ENCODE data around the gene BICD1.

BICD1 gene

DNA sequence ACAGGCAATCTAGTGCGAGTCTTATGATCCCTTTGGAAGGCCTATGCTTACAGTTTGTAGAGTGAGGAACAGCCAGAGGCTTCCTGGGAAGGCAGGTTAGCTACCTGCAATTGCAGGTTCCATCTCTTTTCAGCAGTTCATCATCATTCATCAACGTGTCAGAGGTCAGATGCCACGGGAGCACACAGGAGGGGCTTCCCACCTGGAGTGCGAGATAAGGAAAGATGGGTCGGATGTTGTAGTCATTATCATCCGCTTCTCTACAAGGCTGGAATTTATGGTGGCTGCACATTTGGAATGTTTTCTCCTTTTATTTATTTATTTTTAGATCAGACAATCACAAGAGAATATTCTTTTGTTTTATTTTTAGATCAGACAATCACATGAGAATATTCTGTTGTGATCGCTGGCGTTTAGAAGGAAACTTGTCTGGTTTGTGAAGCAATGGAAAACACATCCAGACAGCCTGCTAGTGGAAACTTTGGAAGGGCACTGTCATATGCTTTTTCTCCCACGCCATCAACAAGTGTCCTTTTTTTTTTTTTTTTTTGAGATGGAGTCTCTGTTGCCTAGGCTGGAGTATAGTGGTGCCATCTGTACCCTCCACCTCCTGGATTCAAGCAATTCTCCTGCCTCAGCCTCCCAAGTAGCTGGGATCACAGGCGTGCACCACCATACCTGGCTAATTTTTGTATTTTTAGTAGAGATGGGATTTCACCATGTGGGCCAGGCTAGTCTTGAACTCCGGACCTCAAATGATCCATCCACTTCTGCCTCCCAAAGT is 1.9 kb upstream of the BICD1 start:
- DNase-seq (ENCODE audit: low spot score): no peak

DNA sequence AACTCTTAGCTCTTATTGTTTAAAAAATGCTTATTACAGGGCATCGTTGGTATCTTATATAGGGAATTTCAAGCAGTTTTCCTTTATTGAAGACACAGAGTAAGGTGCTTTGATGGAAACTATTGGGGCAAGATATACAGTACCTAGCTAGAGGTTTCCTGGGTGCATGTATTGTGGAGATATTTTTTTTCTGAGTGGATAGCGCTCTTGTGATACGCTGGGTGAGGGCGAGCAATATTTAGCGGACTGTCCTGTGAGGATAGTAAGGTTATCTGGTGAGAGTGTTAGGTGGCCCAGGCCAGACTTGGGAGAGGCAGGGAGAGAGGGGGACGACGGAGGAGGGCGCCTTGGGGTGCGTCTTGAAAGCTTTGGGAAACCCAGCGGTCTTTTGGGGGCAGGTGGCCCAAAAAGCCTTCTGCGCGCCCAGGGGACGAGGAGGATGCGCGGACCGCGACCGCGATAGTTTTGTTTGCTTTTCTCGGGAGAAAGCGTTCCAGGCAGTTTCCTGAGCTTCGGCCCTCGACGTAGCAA is 596 bp upstream of the BICD1 start:
- no peak for DNase-seq (ENCODE audit: low spot score)

DNA sequence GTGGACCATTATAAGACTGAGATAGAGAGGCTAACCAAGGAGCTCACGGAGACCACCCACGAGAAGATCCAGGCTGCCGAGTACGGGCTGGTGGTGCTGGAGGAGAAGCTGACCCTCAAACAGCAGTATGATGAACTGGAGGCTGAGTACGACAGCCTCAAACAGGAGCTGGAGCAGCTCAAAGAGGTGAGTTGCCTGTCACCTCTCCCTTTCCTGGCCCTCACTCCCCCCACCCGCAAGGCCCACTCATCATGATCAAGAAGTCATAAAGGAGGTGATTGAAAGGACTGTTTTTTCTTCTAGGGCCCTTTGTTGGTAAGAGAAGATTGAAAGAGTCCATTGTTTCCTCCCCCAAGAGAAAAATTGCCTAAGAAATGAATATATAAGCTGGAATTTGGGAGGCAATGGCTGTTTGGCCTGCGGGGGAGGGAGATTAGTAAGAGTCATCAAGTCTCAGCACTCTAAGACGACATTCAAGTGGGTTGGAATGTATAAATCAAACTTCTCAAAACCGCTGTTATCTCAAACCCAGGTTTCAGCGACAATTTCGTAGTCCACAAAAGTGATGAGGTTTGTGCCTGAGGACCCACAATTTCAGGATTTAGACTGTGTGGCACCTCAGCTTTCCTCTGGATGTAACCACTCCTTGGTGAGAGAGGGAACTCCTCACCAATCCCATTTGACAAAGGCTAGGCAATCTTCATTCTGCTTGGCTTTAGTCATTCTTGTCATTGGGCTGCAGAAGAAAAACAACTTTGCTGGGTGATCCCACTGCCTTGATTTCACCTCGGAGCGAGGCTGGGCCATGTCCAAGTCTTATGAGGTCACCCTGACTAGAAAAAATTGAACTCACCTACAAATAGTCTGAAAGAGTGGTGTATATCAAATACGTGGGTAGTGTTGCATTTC is 966 bp downstream of the BICD1 start:
- peak; percentile 41 for DNase-seq (ENCODE audit: low spot score)

DNA sequence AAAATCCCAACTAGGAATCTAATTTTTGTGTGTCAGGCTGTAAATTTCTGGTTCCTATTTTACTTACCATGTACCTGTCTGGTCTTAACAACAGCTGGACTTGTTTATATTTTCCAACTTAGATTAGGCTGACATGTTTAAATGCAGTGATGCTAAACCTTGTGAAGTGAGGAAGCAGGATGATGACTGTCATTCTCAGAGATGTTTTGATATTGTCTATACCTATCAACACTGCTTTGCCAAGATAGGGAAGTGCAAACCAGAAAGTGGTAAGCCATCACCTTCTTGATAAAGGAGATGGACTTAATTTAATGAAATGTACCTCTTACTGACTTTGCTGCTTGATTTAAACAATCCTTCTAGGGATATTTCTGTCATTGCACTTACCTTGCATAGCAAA is 2.1 kb downstream of the BICD1 start:
- DNase-seq (ENCODE audit: low spot score): no peak

DNA sequence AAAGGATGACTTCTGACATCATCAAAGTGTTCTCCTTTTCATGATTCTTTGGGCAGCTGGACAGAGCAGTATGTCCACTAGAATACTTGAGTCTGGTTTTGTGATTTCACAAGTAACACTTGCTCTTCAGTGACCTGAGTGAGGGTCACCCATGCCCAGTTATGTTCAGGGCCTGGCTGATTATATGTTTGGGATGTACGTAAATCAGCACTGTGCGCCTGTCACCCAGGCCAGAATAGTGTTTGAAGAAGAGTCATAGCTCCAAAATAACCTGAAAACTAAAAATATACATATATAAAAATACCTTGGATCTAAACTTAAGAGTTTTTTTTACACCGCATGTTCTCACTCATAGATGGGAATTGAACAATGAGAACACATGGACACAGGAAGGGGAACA is 3.8 kb downstream of the BICD1 start:
- DNase-seq (ENCODE audit: low spot score): no peak

DNA sequence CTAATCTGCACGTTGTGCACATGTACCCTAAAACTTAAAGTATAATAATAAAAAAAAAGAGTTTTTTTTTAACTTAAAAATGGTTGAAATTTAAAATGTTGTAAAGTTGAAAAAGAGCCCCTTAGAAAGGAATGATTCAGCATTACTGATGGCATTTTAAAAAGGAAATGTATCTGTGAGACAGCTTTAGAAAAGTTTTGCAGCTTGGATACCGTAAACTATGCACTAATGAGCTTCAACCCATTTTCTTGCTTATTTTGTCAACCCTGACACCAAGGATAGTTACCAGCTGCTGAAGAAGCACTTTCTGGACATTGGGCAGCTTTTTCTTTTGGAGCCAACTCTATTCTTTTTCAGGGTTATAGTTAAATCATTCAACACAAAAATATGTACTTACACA is 4.3 kb downstream of the BICD1 start:
- no peak for DNase-seq (ENCODE audit: low spot score)

DNA sequence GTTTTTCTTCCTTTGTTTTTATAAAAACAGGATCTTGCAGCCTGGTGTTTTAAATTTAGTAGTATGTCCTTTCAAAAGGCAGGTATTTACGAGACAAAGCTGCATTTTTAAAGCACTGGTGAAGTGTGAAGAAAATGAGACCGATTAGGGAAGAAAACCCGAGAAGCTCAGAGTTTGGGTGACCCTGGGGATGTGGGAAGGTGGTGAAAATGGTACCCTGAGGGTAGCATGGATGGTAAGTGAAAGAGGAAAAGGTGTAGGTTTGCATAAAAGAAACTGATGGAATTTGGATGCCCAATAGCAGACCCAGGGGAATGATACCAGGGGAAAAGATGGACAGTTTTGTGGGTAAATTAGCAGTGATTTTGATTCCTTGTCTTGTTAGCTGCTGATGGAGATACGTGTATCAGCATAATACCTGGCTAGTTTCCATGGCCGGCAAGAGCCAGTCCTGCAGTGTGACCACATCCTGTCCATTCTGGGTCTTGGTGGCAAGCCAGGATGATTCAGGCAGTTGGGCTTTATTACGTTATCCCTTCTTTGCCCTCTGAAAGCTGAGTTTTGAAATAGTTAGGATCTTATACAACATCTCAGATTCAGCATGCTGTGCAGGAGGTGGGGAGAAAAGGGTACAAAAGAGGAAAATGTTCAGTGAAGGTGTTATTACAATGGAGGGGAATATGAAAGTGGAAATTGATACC is 8.9 kb downstream of the BICD1 start:
- peak; percentile 38 for DNase-seq (ENCODE audit: low spot score)

DNA sequence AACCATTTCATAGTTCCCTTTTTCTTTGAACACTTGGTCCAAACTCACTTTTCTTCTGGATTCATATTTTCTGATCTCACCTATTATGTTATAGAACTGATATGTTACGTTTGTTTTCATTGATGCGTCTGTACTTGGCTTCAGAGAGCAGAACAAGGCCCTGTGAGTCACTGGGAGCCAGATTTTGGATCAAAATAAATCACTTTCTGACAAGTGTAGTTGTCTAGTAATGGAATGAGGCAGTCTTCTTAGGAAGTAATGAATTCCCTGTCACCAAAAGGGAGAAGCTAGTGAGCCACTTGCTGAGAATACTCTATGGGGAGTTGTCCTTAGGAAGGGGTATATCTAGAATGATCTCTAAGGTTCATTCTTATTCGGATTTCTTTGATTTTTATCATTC is 10.2 kb downstream of the BICD1 start:
- no peak for DNase-seq (ENCODE audit: low spot score)

DNA sequence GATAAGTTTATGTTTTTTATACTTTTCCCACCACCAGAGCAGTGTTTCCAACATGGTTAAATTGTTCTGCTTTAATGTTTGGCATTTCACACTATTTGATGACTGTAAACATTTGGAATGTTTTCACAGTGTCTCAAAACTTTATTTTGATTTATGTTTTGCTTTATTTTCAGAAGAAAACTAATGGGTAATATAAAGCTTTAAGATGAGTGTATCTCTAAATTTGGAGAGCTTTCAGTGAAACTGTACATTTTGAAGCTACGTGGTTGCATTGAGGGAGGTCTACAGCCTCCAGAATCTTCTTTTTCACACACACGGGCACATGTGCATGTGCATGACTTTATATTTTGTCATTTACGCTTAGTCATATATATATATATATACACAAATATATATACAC is 10.7 kb downstream of the BICD1 start:
- DNase-seq (ENCODE audit: low spot score): no peak

DNA sequence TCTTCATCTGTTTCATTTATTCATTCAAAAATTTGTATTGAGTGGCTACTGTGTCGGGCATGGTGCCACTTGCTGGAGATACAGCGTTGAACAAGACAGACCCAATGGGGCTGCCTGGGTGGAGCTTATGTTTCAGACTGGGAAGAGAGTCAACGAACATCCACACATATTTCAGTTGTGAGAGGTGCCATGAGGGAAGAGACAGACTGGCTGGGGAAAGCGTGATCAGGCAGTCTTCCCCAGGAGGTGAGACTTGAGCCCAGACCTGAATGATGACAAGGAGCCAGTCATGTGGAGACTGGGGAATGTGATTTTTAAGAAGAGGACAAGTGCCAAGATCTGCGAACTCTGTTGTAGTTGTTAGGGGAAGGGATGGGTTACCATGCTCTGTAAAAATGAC is 12.2 kb downstream of the BICD1 start:
- DNase-seq (ENCODE audit: low spot score): no peak

DNA sequence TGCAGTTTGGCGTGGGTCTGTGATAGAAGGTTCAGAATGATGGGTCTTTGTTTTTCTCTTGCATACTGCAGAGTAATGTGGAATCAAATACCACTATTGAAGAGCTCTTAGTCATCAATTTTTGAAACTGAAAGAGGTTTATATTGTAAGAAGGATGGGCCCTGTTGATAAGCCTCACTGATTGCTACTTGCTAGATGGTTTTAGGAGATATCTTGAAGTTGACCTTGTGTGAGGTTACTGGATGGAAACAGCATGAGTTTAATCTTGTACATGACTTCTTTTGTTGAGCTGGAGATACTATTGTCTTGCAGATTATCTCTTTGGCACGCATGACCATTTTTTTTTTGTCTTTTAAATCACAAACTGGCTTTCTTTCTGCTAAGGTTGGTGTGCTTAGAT is 13.8 kb downstream of the BICD1 start:
- DNase-seq (ENCODE audit: low spot score): no peak

DNA sequence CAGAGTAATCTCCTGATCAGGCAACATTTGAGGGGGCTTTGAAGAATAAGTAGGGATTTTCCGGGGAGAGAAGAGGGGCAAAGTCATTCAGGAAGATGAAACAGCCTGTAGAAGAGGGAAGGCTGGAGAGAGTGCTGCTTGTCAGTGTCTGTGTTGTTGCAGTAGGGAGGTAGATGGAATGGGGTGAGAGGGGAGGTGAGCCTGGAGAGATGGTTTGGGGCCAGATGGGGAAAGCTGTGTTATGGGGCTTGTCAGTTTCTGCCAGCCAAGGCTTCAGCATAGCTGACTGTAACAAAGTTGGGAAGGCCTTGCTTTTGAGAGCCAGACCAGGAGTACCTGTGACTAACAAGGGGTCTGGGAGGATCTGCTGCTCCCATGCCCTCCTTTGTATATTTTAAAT is 18.0 kb downstream of the BICD1 start:
- no peak for DNase-seq (ENCODE audit: low spot score)

DNA sequence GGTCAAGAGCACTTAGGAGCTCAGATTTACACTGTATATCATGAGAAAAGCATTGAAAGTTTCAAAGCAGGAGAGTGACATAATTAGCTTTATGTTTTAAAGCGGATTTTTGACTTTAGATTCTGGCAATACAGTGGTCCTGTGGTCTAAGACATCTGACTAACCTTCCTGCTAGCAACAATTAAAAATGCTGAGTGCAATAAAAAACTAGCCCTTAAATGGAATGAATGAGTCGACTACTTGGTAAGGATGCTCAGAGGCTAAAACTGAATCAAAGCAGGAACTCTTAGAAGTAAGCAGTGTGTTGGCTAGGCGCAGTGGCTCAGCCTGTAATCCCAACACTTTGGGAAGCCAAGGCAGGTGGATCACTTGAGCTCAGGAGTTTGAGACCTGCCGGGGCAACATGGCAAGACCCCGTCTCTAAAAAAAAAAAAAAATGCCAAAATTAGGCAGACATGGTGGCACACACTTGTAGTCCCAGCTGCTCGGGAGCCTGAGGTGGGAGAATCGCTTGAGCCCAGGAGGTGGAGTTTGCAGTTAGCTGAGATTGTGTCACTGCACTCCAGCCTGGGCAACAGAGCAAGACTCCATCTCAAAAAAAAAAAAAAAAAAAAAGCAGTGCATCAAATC is 18.9 kb downstream of the BICD1 start:
- no peak for DNase-seq (ENCODE audit: low spot score)

DNA sequence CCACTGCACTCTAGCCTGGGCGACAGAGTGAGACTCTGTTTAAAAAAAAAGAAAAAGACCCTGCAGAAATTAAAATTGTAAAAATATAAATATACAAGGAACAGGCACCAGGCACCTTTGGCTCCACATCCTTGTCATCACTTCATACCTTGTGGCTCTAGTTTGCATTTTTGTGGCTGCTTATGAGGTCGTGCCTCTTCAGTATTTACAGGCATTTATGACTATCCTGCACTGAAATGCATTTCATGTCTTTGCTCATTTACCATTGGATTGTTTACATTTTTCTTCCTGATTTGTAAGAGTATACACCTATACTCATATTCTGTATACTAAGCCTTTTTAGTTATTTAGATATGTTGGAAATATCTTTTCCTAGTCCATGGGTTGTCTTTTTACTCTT is 20.1 kb downstream of the BICD1 start:
- no peak for DNase-seq (ENCODE audit: low spot score)

DNA sequence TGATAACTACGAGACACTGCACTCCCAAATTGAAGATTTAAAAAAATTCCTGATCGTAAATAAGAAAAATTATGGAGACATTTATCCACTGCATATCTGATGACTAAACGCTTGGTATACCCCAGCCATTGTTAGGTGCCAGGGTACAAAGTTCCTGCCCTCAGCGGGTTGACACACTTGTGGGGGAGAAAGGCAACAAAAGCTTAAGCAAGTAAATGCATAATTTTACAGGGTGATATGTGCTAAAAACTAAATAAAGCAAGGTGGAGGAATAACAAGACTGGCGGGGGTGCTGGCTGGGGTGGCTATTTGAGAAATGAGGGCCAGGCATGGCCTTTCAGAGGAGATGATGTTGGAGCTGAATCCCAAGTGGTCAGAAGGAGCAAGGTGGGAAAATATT is 25.0 kb downstream of the BICD1 start:
- DNase-seq (ENCODE audit: low spot score): no peak

DNA sequence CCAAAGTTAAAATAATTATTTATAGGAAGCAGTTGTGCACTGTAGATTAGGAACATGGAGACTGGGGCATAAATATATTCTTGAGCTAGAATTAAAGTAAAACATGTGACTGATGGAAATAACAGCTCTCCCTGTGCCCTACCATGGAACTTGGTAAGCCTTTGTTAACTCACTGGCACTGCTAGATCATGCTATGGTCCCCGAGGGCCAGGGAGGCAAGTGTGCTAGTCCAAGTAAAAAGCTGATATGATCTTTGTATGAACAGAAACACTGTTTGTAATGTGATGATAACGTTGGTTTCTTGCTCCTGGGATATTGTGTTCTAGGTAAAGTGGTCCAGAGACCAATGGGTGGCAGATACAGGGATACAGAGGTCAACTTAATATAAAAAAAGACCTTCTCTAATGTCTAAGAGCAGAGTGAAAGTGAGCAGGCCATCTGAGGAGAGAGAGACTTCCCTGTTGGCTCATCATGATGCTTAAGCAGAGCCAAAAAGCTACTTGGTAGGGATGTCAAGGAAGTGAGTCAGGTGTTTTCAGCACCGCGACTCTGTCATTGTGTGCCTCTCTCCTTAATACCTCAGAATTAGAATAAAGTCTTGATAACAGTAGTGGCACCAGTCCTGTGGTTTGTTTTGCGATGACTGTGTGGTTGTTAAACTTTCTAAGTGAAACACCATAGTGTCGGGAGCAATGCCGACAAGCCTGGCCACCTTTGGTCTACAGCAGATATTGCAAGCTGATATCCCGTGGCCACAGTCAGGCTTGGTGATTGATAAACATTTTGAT is 27.6 kb downstream of the BICD1 start:
- DNase-seq (ENCODE audit: low spot score): no peak

DNA sequence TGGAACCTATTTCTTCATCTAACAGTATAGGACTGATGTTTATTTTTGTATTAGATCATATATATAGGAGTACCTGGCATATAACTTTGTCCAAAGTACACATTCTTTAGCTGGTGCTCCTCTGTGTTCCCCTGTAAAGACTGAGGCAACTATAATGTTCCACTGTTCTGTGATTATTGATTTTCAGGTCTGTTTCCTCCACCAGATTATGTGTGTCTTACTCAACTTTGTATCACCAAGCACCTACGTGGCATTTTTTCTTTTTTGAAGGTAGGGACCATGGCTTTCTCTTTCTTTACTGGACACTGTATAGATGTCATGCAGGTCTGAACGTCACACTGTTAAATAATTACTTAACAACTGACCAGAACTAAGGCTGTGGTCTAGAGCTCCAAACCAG is 29.3 kb downstream of the BICD1 start:
- DNase-seq (ENCODE audit: low spot score): no peak

DNA sequence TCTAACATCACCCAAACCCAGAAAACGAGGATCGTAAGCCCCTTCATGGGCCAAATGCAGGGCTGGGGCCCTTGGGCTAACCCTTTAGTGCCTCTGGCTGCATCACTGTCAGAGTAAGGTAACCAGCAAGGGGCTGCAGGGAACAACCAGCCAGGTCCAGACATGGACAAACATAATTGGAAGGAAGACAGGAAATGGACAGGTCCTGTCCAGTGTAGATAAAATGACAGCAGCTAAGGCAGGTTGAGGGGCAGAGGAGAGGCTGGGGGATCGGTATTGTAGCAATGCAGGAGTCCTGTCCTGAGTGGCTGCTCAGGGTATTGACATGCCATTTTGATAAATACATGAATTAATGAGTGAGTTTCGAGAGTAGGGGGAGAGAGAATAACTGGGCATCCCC is 29.8 kb downstream of the BICD1 start:
- no peak for DNase-seq (ENCODE audit: low spot score)

DNA sequence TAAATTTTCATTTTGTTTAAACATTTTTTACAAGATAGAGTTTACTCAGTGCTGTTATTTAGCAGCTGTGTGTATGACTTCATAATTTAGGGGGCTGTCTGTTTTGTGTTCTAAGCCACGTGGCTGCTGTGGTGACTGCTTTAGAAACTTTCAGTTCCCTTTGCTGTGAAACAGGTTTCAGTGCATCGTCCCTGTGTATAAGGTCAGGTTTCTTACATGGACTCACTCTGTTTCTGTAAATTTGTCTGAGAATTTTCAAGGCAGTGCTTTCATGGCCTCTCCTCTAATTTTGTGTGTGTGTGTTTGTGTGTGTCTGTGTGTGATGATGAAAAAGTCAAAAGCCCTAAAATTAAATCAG is 32.4 kb downstream of the BICD1 start:
- DNase-seq (ENCODE audit: low spot score): peak; percentile 38

DNA sequence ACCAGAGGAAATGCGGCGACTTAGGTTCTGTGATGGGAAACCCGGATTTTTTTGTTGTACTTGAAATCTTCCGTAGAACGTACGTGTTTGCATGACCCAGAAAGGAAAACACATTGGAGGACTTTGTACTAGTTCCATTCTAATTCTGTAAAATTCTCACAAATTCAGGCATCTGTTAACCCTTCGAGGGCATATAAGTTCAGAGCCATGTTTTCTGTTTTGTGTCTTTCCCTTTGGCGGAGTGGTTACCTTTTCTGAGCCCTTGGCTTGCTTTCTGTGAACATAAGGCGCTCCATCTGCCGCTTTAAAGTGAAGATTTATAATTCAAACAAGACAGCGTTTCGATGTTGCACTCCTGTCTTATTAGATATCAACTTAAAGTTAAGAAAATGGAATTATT is 34.2 kb downstream of the BICD1 start:
- peak; percentile 40 for DNase-seq (ENCODE audit: low spot score)

DNA sequence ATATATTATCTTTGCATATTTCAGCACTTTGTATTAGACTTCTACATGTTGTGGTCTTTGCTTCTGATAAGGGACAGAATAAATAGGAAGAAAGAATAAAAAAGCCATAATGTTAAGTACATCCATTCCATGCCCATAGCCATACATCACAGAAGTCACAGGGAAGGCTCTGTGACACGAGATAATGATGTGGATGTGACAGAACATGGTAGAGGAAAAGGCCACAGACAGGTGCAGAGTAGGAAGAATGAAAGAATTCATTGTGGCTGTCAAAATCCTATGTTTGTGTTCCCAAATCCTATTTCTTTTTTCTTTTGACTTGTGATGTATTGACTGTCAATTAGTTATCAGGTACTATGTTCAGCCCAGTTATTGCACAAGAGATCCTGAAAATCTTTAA is 38.4 kb downstream of the BICD1 start:
- DNase-seq (ENCODE audit: low spot score): no peak

Data from D341Med (cell line).